GM12891 (cell line): ENCODE results near the gene GNA14.

ENCODE experiments used
- POLR2A ChIP-seq: IDR thresholded peaks from 2 replicates; pipeline ENCODE4 v1.6.1; 2011; ENCODE audit warnings: low read depth, low read length, control low read depth
- POLR2AphosphoS5 ChIP-seq: IDR thresholded peaks from 2 replicates; pipeline ENCODE4 v1.6.1; 2011; ENCODE audit warnings: low read depth, low read length, control low read depth
- SPI1 ChIP-seq: IDR thresholded peaks from 2 replicates; pipeline ENCODE4 v1.6.1; 2011; ENCODE audit warnings: low read depth, low read length, control low read depth

DNA sequence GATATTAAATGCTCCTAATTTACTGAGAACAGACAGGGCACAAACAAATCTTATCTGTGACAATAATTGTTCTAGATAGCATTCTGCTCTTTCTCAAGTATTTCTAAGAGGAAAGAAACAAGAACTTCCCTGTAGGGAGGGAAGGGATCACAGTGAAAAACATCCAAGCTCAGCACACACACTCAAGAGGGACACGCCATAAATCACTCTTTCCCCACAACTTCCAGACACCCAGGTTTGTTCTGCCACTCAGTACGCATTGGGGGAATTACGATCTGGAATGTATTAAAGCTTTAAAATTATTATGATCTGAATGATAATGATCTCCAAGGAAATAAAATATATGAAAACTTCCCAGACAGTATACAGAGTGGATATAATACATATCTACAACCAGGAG, 221.4 kb downstream of the GNA14 start:
- no peak for TF ChIP-seq POLR2AphosphoS5
- no peak for TF ChIP-seq POLR2A
- TF ChIP-seq SPI1 = no peak
